HG02571 (cell line): ENCODE measurements around the gene SRXN1.
"Not testable (repeated sequence)": the region's sequence is repeated elsewhere in the genome, so short reads cannot be mapped to it uniquely, and the experiment has no call there.

ENCODE experiments used
- ATAC-seq: cut with Tn5 transposase; IDR thresholded peaks from one replicate; pipeline ENCODE4 v1.9.1; 2021; ENCODE audit warnings: mild to moderate bottlenecking, moderate library complexity; ENCODE audit not compliant: unreplicated experiment

Gene SRXN1

GRCh38 chr20:653110-653589, at the start of gene SRXN1:
Gene SRXN1, minus strand, starts transcription at chr20:653200. Its CDS starts 15 bp downstream, at chr20:653185.
- ATAC-seq: peak; percentile 77

- no peak for ATAC-seq
Measured at GRCh38 chr20:701401-702129, 48.6 kb upstream of the SRXN1 start.

DNA sequence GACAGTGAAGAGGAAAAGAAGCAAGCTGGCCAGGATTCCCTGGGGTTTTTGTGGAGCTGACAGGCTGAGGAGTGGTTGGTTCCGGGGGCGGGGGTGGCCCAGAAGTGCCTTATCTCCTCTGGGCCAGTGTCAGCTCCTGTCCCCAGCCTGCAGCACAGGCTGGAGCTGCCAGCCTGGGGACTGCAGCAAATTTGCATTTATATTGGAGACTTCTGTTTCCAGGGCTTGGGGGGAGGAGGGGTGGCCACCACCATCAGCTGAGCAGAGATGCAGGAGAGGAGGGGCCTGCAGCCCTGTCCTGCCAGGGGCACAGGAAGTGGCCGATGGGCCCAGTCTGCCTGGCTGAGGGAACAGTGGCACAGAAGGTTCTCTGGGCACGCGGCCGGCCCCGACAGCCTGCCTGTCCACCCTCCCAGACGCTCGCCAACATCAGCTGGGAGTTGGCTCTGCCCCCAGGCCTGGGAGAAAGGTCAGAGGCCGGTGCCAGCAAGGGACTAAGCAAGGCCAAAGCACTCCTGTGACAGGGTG, 46.9 kb upstream of the SRXN1 start:
- ATAC-seq: no peak

DNA sequence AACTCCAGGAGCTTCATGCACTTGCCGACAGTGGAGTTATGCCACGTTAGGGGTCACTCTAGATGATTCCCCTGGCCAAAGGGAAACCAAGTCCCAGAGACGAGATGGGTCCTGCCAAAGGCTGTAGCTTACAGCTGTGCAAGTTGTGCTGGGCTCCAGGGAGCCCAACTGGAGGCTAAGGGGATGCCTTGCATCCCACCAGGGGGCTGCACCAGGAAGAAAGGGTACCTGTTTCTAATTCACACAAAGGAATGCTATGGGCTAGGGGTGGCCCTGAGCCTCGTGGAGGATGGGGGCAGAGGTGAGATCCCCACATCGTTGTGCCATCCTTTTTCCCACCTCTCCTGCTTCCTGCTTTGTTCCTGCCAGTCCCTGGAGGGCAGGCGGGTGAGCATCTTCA, 46.3 kb upstream of the SRXN1 start:
- ATAC-seq: no peak

DNA sequence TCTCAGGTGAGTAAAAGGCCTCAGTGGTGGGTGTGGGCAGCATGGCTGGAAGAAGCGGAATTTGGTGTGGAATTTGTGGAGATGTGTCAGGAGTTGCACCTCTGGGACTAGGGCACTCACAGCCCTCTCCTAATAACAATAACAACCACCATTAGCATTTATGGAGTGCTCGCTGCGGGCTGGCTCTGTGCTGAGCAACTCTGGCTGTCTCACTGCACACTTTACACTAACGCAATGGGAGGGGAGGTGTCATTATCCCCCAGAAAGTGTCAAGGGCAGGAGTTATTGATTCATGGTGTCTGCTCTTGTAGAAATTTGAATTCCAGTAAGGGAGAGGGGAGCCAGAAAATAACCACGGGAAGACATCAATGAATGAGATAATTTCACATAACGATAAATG, 45.3 kb upstream of the SRXN1 start:
- ATAC-seq: no peak

- ATAC-seq: no peak
Measured at GRCh38 chr20:697826-698225, 44.8 kb upstream of the SRXN1 start.

DNA sequence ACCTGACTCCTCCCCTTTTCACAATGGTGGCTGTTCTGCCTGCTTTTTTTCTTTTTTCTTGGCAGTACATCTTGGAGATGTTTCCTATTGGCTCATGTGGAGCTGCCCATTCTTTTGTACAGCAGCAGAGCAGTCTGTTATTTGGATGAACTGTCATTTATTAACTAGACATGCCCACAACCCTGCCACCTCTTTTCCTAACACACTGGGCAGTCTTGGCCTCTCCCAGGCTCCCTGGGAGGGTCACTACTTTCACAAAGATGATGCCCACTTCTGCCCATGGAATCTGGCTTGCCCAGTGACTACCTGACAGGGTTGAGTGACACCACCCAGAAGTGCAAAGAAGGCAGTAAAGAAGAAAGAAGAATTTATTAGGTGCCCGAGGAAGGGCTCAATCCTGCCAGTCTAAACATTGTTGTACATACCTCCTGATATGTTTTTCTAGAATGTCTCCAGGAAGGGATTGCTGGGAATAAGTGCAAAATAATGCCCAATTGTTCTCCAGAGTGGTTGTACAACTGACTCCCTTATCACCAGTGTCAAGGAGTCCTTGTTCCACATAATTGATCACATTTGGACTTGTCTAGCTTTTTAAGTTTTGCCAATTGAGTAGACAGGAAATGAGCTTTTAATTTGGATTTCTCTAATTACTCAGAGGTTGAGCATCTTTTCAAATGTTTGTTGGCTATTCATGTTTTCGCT, 42.3 kb upstream of the SRXN1 start:
- ATAC-seq: no peak

DNA sequence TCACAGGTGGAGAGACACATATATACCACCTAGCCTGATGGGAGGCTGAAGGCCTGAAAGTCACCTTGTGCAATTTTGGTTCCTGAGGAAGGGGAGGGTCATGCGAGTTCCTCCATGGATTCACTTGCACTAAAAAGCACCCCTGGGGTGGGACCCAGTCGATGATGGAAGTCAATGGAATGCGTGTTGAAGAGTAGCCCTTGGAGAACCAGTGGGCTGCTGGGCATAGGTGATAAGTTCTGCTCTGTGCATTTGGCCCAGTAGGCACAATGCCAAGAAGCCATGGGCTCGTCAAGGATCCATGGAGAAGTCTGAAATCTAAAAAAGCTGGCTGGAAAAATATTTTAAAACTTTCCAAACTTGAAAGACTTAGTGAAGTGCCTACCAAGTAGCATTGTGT, 41.5 kb upstream of the SRXN1 start:
- ATAC-seq: no peak

GRCh38 chr20:693786-694185, 40.8 kb upstream of the SRXN1 start:
- not testable (repeated sequence) for ATAC-seq

DNA sequence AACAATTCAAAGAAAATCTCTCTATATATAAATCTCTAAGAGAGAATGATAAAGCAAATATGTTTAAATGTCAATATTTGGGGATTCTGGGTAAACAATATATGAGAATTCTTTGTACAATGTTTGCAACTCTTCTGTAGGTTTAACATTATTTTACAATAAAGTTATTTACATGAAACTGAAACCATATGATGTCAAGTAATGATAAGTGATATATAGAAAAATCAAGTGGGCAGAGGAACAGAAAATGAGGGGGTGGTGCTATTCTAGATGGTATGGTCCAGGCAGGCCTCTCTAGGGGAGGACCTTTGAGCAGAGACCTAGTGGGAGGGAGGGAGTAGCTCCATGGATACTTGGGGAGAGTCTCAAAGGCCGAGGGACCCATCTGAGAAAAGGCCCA, 39.0 kb upstream of the SRXN1 start:
- ATAC-seq: no peak

GRCh38 chr20:689947-690346, 36.9 kb upstream of the SRXN1 start:
- no peak for ATAC-seq

GRCh38 chr20:689348-689747, 36.3 kb upstream of the SRXN1 start:
- ATAC-seq: no peak

DNA sequence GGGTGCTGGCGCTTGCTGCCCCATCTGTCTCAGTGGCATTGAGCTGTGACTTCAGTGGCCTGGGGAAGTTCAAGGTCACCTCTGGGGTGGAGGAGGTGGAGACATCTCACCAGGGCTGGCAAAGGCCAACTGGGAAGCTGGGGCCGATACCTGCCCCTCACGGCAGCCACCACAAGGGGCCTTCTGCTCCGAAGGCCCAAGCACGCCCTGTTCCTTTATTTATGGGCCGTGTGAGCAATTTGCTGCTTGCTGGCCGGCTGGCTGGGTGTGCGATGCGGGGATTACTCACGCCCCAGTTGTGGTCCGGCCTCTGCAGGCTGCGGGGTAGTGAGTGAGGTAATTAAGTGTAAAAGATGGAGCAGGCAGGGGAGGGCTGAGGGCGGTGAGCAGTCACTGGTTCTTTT, 35.8 kb upstream of the SRXN1 start:
- ATAC-seq: no peak

- no peak for ATAC-seq
Measured at GRCh38 chr20:687468-688203, 34.6 kb upstream of the SRXN1 start.

DNA sequence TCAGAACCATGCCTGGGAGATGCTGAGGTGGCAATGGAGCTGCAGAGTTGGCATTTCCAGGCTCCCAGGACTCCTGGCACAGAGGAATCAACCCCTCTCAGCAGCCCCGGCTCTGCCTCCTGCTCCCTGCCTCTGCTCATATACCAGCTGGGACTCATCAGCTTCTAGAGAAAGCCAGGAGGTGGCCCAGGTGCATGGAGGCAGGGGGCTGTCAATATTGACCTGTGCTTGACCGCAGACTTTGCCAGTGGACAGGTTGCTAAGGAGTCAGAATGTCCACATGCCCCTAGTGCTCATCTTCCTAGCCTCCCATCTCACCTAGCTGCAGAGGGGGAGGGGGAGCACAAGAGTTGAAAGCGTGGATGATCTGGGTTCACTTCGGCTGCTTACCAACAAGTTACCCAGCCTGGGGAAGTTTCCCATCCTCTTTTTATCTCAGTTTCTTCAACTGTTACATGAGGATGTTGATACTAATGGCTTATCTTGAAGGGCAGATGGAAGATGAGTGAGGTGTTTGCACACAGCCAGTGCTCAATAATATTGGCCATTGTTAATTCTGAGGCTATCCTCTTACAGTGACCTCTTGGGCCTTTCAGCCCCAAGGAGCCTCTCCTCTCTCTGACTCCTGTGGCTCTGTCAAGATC, 31.8 kb upstream of the SRXN1 start:
- no peak for ATAC-seq

DNA sequence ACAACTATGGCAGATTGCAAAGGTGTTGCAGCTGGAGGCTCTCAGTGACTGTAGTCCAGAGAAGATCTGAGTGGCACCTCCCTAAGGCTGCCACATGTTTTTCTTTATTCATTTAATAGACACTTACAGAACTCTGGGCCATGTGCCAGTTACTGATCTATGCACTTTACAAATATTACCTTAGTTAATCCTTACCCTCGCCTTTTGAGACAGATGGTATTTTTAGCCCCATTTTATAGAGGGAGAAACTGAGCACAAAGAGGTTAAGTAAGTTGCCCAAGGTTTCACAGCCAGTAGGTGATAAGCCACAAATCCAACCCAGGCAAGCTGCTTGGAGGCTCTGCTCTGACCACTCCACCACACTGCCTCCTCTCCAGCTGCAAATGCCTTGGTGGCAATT, 29.1 kb upstream of the SRXN1 start:
- ATAC-seq: no peak

GRCh38 chr20:680638-681187, 27.7 kb upstream of the SRXN1 start:
- no peak for ATAC-seq

DNA sequence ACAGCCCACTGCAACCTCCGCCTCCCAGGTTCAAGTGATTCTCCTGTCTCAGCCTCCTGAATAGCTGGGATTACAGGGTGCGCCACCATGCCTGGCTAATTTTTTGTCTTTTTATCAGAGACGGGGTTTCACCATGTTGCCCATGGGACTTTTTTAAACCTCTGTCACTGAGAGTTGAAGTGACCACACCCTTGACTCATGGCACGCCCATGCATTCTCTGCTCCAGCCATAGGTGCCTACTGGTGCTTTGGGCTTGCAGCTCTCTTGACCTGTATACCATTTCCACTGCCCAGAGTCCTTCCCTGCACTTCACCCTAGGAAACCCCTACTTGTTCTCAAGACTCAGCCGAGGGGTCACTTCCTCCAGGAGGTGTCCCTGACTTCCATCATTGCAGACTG, 25.0 kb upstream of the SRXN1 start:
- ATAC-seq: no peak

- ATAC-seq: no peak
Measured at GRCh38 chr20:676967-677366, 24.0 kb upstream of the SRXN1 start.

GRCh38 chr20:676315-676937, 23.4 kb upstream of the SRXN1 start:
- no peak for ATAC-seq
